Activated CD8-positive, alpha-beta memory T cell treated with anti-CD3 and anti-CD28 coated beads, Interleukin-2, amount 50 U/mL, for 24 hours (primary cell): Measurements from ENCODE around the gene MAPT.

Experiments used
- DNase-seq: peaks from one replicate; pipeline ENCODE4 v3.0.0-alpha.2; 2020; ENCODE audit errors: extremely low read depth

The MAPT gene

DNA sequence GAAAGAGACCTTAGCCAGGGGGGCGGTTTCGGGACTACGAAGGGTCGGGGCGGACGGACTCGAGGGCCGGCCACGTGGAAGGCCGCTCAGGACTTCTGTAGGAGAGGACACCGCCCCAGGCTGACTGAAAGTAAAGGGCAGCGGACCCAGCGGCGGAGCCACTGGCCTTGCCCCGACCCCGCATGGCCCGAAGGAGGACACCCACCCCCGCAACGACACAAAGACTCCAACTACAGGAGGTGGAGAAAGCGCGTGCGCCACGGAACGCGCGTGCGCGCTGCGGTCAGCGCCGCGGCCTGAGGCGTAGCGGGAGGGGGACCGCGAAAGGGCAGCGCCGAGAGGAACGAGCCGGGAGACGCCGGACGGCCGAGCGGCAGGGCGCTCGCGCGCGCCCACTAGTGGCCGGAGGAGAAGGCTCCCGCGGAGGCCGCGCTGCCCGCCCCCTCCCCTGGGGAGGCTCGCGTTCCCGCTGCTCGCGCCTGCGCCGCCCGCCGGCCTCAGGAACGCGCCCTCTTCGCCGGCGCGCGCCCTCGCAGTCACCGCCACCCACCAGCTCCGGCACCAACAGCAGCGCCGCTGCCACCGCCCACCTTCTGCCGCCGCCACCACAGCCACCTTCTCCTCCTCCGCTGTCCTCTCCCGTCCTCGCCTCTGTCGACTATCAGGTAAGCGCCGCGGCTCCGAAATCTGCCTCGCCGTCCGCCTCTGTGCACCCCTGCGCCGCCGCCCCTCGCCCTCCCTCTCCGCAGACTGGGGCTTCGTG lies at the start of gene MAPT:
Gene MAPT (plus strand): TSS at position 533 of the 763 bp plus-strand sequence. CDS start 67,784 bp downstream, outside the sequence.
- DNase-seq: peak; percentile 38

DNA sequence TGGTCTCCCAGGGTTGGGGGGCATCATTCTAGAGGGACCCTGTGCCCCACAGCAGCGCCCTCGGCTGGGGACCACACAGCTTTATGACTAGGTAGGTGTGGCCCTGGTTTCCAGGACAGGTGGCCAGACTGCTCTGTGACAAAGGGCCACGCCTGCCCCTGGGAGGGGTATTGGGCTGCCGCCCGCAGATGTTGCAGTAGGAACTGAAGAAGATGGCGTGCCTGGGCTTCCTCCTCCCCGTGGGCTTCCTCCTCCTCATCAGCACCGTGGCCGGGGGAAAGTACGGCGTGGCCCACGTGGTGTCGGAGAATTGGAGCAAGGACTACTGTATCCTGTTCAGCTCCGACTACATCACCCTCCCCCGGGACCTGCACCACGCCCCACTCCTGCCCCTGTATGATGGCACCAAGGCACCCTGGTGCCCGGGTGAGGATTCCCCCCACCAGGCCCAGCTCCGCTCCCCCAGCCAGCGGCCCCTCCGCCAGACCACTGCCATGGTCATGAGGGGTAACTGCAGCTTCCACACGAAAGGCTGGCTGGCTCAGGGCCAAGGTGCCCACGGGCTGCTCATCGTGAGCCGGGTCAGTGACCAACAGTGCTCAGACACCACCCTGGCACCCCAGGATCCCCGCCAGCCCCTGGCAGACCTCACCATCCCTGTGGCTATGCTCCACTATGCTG lies 49.5 kb upstream of the MAPT start, which contains the start of gene SPPL2C:
Gene SPPL2C (plus strand): TSS at position 187 of the 681 bp plus-strand sequence. CDS start 26 bp downstream, at position 213.
- no peak for DNase-seq

DNA sequence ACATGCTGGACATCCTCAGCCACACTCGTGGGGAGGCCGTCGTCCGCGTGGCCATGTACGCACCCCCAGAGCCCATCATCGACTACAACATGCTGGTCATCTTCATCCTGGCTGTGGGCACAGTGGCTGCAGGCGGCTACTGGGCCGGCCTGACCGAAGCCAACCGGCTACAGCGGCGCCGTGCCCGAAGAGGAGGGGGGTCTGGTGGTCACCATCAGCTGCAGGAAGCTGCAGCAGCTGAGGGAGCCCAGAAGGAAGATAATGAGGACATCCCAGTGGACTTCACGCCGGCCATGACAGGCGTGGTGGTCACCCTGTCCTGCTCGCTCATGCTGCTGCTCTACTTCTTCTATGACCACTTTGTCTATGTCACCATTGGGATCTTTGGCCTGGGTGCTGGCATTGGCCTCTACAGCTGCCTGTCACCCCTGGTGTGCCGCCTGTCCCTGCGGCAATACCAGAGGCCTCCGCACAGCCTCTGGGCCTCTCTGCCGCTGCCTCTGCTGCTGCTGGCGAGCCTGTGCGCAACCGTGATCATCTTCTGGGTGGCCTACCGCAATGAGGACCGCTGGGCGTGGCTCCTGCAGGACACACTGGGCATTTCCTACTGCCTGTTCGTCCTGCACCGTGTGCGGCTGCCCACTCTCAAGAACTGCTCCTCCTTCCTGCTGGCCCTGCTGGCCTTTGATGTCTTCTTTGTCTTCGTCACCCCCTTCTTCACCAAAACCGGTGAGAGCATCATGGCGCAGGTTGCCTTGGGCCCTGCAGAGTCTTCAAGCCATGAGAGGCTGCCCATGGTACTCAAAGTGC lies 48.8 kb upstream of the MAPT start:
- no peak for DNase-seq

DNA sequence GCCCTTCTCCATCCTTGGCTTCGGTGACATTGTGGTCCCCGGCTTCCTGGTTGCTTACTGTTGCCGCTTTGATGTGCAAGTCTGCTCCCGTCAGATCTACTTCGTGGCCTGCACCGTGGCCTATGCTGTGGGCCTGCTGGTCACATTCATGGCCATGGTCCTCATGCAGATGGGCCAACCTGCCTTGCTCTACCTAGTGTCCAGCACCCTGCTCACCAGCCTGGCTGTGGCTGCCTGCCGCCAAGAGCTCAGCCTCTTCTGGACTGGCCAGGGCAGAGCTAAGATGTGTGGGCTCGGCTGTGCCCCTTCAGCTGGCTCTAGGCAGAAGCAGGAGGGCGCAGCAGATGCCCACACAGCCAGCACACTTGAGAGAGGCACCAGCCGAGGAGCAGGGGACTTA lies 48.1 kb upstream of the MAPT start:
- DNase-seq: no peak

DNA sequence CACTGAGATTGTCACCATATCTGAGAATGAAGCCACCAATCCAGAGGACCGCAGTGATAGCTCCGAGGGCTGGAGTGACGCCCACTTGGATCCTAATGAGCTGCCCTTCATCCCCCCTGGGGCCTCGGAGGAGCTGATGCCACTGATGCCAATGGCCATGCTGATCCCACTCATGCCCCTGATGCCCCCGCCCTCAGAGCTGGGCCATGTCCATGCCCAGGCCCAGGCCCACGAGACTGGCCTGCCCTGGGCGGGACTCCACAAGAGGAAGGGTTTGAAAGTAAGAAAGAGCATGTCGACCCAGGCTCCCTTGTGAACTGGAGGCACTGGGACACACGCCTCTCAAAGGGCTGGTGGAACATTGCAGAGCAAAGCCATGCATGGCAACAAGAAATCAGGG lies 47.7 kb upstream of the MAPT start:
- DNase-seq: no peak

DNA sequence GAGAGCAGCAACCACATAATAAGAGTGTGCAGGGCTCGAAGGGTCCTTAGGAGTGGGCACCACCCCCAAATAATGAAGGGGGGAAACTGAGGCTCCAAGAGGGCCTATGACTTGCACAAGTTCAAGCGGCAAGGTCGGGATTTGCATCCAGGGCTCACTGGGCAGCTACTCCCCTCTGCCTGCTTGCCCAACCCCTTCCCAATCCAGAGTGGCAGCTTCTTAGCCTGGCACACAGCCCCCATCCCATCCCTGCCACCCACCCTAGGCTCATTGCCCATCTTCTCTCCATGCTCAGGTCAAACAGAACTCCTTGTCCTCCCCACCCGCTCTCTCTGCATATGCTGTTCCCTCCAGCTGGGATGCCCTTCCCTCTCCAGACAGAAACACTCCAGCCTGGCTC lies 47.3 kb upstream of the MAPT start:
- DNase-seq: no peak

DNA sequence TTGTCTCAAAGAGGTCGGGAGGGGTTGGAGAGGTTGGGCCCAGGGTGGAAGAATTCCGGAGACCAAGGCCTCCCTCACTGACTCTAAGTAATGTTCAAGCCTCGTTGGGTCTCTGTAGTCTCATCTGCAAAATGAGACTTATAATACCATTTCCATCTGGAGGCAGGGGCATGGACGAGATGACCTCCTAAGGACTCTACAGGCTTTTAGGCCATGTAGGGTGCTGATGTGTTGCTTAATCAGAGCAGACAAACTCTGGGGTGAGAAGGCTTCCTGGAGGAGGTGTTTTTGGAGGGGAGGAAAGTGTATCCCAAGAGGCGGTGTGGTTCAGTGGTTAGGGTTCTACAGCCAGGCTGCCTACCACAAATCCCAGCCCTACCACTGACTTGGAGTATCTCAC lies 46.6 kb upstream of the MAPT start:
- no peak for DNase-seq

DNA sequence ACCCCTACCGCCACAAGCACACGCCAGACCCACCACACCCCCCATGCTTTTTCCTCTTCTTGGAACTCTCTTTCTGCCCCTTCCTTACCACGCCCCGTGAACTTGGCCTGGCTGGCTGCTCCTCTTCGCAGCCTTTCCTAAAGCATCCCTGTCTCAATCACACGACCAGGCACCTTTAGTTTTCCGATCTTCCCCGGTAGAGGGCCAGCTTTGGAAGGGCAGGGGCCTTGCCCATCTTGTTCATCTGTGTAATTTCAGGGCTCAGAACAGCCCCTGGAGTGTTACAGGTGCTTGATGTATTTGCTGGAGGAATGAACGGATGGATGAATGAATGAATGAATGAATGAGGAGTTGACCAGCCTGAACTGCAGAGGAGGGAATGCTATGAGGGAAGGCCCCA lies 45.9 kb upstream of the MAPT start:
- no peak for DNase-seq

DNA sequence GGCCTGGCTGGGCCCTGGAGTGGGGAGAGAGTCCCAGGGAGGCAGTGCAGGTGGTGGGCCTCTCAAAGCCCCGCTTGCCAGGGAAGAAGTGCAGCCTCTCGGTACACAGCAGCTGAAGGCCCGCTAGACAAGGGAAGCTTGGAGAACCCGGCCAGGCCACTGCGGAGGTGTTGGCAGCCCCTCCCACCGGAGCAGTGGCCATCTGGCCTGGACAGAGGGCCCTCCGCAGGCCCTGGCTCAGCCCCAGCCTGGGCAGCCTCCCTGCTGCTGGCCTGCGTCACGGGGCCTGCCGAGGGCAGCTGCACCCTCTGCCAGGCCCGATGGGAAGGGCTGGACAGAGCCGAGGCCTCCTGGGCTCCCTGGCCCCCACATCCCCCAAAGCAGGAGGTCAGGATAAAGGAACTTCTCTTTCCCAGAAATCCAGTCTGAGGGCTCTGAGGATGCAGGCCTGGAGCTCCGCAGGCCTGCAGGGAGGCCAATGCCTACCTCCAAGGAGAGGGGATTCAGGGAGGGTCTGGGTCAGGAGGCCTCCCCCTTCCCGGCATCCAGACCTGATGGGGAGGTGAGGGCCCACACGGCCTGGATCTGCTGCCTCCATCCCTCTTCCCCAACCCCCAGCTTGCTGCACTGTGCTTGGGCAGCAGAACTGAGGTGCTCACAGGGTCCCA lies 45.4 kb upstream of the MAPT start:
- DNase-seq: no peak

DNA sequence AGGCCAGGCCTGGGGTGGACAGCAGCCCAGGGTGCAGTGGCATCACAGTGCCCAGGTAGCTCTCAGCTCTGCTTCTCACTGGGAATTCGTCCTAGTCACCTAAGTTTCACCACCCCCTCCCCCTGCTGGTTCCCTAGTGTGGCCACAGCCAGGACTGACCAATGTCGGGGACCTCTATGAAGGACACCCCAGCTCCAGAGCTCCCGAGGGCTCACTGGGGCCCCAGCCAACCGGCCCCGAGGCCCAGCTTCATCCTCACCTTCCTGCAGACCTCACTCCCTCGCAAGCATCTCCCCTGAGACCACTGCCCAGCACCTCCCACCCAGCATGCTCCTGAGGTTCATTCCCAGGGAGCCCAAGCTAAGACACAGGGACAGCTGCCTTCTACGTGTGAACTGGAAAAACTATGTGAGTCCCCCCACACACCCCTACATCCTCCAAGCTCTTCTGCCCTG lies 44.8 kb upstream of the MAPT start:
- DNase-seq: no peak

DNA sequence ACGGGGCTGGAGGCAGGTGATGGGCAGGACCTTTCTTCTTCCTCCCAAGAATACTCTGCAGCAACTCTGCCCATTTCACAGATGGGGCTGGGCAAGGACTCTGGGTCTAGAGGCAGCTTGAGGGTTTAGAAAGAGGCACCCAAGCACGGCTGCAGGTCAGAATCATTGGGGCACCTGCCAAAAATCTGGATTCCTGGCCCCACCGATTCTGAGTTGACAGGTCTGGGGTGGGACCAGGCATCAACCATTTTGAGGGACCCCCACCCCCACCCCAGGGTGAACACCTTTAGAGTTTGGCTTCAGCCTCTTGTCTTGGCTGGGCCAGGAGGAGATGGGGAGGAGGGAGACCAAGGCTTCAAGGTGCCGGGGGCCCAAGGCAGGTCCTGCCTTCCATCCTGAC lies 44.3 kb upstream of the MAPT start:
- DNase-seq: no peak

DNA sequence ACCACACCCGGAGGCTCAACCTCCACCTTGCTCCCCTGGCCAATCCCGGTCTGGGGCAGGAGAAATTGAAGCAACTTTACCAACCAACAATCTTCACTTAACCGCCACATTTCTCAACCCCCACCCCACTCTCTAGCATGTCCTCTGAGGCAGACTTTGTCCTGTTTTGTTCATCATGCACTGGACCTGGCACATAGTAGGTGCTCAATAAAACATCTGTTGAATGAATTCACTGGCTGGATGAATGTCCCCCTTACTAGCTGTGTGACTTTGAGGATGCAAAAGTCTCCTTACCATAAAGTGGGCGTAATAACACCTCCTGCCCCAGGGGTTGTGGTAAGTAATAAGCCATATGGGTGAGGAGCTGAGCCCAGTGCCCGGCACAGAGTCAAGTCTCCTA lies 43.9 kb upstream of the MAPT start:
- DNase-seq: no peak

DNA sequence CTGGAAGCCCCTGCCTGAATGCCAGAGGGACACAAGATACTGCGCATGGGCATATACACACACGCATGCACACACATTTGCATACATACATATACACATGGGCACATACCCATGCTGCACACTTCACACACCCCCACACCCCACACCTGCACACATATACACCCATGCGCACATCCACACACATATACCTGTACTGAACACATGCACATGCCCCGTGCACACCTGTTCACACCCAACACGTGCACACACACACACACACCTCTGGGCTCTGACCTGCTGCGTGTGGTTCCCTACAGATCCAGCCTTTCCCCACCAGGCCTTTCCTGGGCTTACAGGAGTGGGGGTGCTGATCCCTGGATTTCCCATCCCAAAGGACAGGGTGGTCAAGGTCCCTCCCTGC lies 43.3 kb upstream of the MAPT start:
- DNase-seq: no peak

DNA sequence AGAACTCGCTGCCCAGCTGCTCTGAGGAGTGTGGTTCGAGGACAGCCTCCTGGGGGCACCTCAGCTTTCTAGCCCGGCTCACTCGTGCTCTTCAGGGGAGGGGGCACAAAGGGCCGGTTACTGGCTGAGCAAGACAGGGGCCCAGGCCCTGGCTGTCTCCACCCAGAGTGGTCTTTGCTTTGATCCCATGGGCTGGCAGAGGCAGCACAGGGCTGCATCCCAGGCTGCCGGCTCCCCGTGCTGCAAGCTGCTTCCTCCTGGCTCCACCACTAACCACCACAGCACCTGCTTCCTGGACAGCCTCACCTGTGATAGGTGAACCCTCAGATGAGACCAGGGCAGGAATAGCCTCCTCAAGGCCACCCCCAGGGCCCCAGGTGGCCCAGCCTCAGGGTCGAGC lies 42.9 kb upstream of the MAPT start:
- DNase-seq: no peak

DNA sequence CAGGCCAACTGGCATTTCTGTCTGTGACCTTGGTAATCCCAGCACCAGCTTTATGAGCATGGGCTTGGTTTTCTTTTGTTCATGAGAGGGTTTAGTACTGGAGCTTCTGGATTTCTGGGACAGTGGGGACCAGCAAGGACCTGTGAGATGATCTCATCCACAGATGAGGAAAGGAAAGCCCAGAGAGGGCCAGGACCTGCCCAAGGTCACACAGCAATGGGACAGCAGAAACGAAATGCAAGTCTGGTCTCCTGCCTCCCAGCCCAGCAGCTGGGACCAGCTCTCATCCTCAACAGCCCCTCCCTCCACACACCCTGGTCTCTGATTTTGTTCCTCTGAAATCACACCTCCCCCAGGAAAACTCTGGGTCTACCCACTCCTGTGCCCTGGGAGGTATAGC lies 42.5 kb upstream of the MAPT start:
- DNase-seq: no peak

DNA sequence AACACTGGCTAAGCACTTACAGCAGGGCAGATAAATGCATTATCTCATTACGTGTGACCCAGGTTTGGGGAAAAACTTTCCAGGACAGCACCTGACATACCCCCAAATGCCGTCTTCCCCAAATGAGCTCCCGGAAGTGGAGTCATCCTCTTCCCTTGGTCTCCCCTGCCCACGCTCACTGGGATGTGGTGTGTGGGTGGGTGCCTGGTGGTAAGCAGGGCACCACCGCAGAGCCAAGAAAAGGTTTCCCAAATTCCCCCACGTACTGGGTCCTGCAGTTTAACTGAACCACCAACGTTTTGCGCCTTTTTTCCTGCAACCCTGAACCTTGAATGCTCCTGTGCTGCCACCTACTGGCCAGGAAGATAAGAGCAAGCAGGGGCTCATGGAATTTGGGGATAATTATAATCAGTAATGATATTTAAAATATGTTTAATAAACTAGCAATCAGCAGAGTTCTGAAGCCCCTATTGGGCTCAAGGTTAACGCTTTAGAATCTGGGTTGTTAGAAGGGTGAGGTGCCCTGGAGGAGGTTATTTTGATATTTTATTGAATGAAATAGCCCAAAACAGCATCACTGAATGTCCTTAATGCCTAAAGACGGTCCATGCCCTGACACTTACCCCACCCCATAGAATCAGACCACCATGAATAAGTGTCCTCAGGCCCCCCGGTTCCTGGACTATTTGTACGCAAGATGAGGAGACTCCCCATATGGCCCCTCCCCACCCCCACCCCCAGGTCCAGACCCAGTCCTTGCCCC lies 41.6 kb upstream of the MAPT start:
- DNase-seq: no peak

DNA sequence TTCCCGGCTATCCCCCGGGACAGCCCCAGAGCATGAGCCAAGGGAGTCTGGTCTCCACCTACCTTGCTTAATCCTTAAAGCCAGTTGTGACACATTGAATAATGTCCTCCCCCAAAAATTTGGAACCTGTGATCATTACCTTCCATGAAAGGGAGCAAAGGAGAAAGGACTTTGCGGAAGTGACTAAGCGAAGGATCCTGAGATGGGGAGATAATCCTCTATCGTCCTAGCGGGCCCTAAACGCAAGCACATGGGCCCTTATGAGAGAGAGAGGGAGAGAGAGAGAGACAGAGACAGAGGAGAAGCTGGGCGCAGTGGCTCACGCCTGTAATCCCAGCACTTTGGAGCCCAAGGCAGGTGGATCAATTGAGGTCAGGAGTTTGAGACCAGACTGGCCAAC lies 40.1 kb upstream of the MAPT start:
- no peak for DNase-seq

DNA sequence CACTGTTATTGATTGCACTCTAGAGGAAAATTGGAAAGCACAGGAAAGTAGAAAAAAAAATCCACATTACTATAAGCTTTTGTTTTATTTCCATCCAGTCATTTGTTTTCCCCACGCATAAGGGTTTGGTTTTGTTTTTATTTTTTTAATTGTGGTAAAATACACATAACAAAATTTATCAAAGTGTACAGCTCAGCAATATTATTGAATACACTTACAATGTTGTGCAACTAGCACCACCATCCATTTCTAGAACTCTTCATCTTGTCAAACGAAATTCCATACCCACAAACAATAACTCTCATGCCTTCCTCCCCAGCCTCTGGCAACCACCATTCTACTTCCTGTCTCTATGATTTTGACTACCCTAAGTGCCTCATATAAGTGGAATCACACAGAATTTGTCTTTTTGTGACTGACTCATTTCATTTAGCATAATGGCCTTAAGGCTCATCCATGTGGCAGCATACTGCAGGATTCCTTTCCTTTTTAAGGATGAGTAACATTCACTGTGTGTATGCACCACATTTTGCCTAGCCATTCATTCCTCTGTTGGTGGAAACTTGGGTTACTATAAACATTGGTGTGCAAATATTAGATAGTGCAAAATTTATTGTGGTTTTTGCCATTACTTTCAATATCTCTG lies 38.5 kb upstream of the MAPT start:
- no peak for DNase-seq

DNA sequence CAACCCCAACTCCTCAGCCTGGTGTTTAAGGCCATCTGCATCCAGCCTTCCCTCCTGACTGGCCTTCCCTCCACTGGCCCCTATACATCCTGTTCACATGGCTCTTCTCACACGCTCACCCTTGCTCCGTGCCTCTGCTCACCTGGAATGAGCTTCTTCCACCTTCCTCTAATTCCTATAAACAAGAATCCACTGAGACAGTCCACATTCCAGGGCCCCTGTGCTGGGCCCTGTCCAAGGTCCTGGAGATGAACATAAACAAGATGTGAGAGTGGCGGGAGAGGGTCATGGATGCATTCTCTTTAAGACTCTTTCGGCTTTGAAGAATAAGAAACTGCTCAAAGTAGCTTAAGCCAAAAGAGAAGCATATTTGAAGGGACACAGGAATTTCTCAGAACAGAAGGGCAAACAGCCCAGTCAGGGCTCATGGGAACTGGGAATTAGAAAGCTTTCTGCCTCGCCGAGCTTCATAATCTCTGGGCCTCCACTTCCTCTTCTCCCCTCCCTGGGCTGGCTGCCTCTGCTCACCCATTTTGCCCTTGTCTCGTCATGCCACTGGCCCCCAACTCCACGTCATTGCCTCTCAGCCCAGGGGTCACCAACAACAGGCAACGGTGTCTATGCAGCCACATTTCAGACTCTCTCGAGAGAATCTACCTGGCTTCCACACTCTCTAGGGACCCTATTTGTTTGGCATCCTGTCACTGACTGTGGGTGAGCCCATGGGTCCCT lies 36.2 kb upstream of the MAPT start:
- DNase-seq: no peak

DNA sequence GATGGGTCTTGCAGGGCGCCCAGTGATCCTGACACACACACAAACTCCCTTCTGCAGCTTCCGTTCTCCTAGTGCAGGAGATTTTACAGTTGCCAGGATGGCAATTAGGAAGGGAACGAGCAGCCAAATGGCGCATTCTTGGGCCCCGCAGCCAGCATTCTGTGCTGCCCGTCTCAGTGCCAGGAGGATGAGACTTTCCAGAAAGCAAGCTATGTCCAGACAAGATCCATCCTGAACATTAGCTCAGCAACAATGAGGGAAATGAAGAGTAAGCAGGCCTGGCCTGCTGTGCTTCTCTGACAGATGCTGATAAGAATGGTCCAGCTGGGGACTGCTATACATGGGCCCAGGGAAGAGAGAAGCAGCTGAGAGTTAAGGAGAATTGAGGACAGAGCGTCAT lies 33.2 kb upstream of the MAPT start:
- DNase-seq: no peak
